ENCODE data around the gene GBE1.
A peak's percentile ranks its signal among the peaks of the same experiment; 100 is the strongest.

GBE1 gene

GRCh38 chr3:81699536-81700320 is 61.7 kb downstream of the GBE1 start:
- DNase-seq (ENCODE audit: low spot score), result no peak

DNA sequence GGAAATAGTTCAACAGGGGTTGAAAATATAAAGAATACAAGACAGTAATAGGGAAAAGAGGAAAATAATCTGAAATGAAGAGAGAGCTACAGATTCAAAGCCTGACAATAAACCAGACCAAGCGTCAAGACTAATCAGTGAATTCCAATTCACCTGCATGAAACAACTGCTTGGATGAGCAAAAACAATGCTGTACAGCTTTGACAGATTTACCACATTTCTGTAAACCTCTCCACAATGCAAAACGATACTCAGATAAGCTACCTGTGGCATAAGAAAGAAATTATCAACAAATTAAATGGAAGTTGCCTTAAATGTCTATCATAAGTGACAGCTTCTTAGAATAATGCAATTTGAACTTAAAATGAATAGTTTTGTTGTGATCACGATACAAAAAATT is 65.4 kb downstream of the GBE1 start:
- no peak for DNase-seq (ENCODE audit: low spot score)

- no peak for DNase-seq (ENCODE audit: low spot score)
Observed at GRCh38 chr3:81695302-81695701, 66.1 kb downstream of the GBE1 start.

GRCh38 chr3:81694662-81695061 is 66.8 kb downstream of the GBE1 start:
- DNase-seq (ENCODE audit: low spot score), result no peak

- DNase-seq (ENCODE audit: low spot score), result no peak
Observed at GRCh38 chr3:81692766-81693165, 68.7 kb downstream of the GBE1 start.

- no peak for DNase-seq (ENCODE audit: low spot score)
Observed at GRCh38 chr3:81689617-81690016, 71.8 kb downstream of the GBE1 start.

DNA sequence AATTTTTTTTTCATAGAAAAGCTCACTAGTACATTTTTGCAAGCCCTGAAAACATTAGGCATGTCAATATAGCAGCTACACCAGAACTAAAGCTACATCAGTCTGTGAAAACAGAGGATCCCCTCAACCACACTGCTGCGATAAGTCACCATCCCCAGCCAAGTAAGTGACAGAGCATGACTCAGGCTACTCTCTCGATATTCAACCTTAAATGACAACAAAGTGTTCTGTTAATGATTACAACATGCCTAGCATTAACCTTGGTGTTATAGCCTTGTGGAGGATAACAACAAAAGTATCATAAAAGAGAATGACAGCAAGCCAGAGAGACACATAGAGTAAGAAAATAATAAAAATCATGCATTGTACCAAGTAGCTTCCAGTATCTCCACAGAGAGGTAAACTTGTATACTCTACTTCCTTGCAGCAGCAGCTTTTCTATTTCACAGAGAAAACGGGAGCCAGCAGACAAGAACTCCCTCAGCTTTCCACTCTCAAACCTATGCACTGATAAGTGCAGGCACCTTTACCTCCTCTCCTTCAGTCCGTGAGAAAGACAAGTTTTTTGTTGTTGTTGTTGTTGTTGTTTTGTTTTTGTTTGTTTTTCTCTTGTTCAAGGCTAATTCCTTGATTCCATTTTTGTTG is 76.6 kb downstream of the GBE1 start:
- DNase-seq (ENCODE audit: low spot score), result no peak

GRCh38 chr3:81676706-81677456 is 84.6 kb downstream of the GBE1 start:
- no peak for DNase-seq (ENCODE audit: low spot score)

DNA sequence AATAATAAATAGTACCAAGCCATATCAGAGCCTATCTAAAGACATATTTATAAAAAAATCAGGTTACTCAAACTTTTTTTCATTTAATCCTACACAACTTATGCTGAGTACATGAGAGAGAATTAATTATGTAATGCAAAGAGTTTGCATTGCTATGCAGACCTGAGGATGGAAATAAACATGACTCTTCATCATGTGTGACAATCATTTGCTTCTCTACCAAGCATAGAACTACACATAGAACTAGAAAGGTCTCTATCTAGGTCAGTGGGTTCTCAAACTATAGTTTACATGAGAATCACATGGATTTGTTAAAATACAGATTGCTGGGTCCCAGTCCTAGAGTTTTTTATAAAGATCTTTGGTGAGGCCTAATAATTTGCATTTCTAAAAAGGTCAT is 86.8 kb downstream of the GBE1 start:
- DNase-seq (ENCODE audit: low spot score), result no peak

- DNase-seq (ENCODE audit: low spot score), result no peak
Observed at GRCh38 chr3:81668283-81668682, 93.2 kb downstream of the GBE1 start.

DNA sequence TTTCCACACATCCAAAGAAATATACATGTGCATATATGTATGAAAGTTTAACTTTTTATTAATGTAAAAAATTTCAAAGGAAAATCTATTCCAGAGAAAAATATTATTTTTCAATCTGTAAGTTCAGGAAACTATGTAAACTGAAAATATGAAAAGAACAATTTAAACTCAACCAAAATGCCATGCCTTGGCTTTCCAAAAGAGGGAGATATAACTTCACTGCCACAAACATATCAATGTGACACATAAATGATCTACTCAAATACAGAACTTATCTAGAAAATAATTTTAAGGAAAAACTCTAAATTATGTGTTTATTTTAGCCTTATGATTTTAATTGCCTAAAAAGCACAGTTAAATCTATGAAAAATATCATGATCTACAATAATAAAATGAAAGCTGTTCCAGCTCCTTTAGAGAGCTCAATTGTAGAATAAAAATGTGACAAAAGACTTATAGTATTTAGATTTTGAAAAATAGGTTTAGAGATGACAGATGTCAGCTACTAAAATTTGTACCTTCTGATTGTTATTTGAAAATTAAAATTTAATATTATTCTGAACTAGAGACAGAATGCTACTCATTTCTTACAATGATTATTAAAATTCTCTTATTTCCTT is 94.8 kb downstream of the GBE1 start:
- DNase-seq (ENCODE audit: low spot score), result peak; percentile 27

DNA sequence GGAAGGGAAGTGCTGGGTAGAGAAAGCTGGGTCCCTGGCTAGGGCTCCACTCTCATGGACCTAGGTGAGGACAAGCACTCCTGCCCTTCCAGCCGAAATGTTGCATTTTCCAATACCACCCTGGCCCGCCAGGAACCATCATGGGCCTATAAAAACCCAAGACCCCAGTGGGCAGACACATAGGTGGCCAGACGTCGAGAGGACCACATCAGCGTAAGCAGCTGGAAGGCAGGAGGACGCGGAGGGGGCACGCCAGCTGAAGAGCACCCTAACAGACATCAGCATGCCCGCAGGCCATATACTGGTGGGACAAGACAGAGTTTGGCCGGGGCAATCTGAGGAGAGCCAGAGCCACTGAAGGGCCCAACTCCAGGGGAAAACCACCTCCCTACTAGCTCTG is 98.3 kb downstream of the GBE1 start:
- DNase-seq (ENCODE audit: low spot score), result no peak

GRCh38 chr3:81660036-81660435 is 101.4 kb downstream of the GBE1 start:
- no peak for DNase-seq (ENCODE audit: low spot score)

GRCh38 chr3:81658322-81658997 is 103.0 kb downstream of the GBE1 start:
- no peak for DNase-seq (ENCODE audit: low spot score)

- no peak for DNase-seq (ENCODE audit: low spot score)
Observed at GRCh38 chr3:81651139-81651538, 110.3 kb downstream of the GBE1 start.

- DNase-seq (ENCODE audit: low spot score), result no peak
Observed at GRCh38 chr3:81650187-81650586, 111.3 kb downstream of the GBE1 start.

DNA sequence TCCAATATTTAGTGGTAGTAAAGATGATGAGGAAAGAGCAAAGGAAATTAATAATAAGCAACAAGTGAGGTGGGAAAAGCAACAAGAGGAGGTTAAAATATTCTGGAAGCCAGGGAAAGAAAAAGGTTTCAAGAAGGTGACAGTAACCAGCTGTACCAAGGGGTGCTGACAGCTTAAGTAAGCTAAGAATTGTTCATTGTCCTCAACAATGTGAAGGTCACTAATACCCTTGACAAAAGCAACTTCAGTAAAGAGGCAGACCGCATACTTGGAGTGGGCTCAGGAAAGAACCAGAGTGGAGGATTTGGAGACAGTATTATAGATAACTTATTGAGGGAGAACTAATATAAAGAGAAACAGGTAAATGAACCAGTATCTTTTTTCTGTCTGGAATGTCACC is 116.2 kb downstream of the GBE1 start:
- no peak for DNase-seq (ENCODE audit: low spot score)

DNA sequence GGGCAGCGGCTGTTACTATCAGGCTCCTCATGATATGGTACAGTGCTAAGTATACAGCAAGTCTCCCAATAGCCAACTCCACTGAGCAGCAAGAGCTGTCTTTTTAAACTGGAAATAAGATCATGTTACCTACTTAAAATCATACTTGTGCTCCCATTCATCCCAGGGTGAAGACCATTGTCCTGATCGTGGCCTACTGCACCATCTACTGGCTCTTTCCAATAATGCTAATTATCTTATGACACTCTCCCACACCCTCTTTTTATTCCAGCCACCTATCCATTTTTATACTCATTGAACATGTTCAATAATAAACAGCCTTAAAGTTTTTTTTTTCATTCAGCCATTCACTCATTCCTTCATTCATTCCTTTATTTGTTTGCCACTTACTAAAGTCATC is 117.7 kb downstream of the GBE1 start:
- peak; percentile 3 for DNase-seq (ENCODE audit: low spot score)

- DNase-seq (ENCODE audit: low spot score), result no peak
Observed at GRCh38 chr3:81638480-81638879, 123.0 kb downstream of the GBE1 start.

DNA sequence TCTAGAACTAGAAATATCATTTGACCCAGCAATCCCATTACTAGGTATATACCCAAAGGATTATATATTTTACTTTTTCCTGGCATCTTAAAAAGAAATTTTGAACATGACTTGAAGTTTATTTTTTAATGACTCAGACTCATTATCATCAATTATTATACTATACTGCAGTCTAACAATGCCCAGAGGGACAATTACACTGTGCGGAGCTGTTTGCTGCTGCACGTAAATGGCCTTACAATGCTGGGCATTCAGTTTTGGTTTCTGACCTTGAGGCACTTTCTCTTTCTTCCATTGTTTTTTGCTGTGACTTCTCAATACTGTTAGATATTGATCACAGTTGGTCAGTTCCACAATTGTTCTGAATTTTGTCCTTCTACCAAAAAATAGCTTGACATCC is 128.8 kb downstream of the GBE1 start:
- no peak for DNase-seq (ENCODE audit: low spot score)

DNA sequence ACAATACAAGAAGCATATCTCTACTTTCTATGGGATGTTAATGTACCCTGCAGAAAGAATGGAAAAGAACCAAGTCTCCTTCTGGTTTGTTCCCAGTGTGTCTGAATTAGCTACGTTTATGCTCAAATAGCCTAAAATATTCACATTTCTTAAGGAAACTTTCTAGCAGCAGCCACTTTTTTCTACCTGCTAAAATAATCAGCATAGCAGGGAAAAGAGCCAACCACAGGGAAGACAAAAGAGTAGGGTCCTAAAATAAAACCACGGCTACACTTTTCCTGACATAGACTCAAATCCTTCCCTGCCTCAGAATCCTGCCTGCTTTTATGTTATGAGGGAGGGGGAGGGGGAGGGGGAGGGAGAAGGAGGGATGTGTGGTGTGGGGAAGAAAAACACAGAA is 136.7 kb downstream of the GBE1 start:
- DNase-seq (ENCODE audit: low spot score), result no peak

- no peak for DNase-seq (ENCODE audit: low spot score)
Observed at GRCh38 chr3:81622395-81622794, 139.1 kb downstream of the GBE1 start.
